ENCODE data around the gene ADGRL1. TPM values are rescaled to one million over a fixed set of nuclear protein-coding genes. Genes with fewer than 3 reads are reported as not detected.
A peak's percentile ranks its signal among the peaks of the same experiment; 100 is the strongest.

Gene ADGRL1
- polyA plus RNA-seq, 1 of the 3 experiments (the other 2 are of a cell fraction), result 13.4 TPM

GRCh38 chr19:14117668-14118164, 88.3 kb downstream of the ADGRL1 start, which contains the start of gene PRKACA:
Gene PRKACA, minus strand, starts transcription at chr19:14117762. Its CDS starts 215 bp downstream, at chr19:14117547.
- H2AFZ ChIP-seq (ENCODE audit: low read depth), result peak within 1 kb of the TSS; percentile 77
- peaks cover 15% of the 10 kb centered on the region for H3F3A ChIP-seq (replicated peaks; ENCODE audit: insufficient read depth)
- TF ChIP-seq NFIC (IDR thresholded peaks at IDR 0.05; ENCODE audit: borderline replicate concordance), result no peak
- TF ChIP-seq, protein P1, sequence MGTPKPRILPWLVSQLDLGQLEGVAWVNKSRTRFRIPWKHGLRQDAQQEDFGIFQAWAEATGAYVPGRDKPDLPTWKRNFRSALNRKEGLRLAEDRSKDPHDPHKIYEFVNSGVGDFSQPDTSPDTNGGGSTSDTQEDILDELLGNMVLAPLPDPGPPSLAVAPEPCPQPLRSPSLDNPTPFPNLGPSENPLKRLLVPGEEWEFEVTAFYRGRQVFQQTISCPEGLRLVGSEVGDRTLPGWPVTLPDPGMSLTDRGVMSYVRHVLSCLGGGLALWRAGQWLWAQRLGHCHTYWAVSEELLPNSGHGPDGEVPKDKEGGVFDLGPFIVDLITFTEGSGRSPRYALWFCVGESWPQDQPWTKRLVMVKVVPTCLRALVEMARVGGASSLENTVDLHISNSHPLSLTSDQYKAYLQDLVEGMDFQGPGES (IDR thresholded peaks at IDR 0.05; ENCODE audit: low read depth, low read length), result peak; percentile 95
- TF ChIP-seq SIN3A (IDR thresholded peaks at IDR 0.05; ENCODE audit: borderline replicate concordance, low read depth, low read length), result peak; percentile 41; the same call in 1 of the 2 replicates
- 0 out of 2 replicates have a peak, but pooled peaks have one; percentile 17 for TF ChIP-seq ZBTB33 (IDR thresholded peaks at IDR 0.05; ENCODE audit: borderline replicate concordance, low read depth)
- peak; percentile 97 for TF ChIP-seq CHD2 (IDR thresholded peaks at IDR 0.05; ENCODE audit: low read length, partially characterized antibody)
- TF ChIP-seq MAX (IDR thresholded peaks at IDR 0.05; ENCODE audit: low read depth), result no peak
- TF ChIP-seq GABPA (IDR thresholded peaks at IDR 0.05; ENCODE audit: low read depth), result peak; percentile 23; the same call in 1 of the 2 replicates
- peak; percentile 46; the same call in 1 of the 2 replicates for TF ChIP-seq MXI1 (IDR thresholded peaks at IDR 0.05; ENCODE audit: low read depth, low read length)
- TF ChIP-seq YY1 (IDR thresholded peaks at IDR 0.05; ENCODE audit: low read depth), result no peak
- no peak for TF ChIP-seq TEAD4 (IDR thresholded peaks at IDR 0.05; ENCODE audit: borderline replicate concordance, insufficient read depth)
- peak; percentile 81 for TF ChIP-seq RFX5 (IDR thresholded peaks at IDR 0.05; ENCODE audit: low read length)
- no peak for TF ChIP-seq TAF1 (IDR thresholded peaks at IDR 0.05; ENCODE audit: borderline replicate concordance, low read depth, low read length)
- TF ChIP-seq, protein P2, sequence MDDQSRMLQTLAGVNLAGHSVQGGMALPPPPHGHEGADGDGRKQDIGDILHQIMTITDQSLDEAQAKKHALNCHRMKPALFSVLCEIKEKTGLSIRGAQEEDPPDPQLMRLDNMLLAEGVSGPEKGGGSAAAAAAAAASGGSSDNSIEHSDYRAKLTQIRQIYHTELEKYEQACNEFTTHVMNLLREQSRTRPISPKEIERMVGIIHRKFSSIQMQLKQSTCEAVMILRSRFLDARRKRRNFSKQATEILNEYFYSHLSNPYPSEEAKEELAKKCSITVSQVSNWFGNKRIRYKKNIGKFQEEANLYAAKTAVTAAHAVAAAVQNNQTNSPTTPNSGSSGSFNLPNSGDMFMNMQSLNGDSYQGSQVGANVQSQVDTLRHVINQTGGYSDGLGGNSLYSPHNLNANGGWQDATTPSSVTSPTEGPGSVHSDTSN (IDR thresholded peaks at IDR 0.05), result peak; percentile 99
- TF ChIP-seq POLR2AphosphoS5 (IDR thresholded peaks at IDR 0.05; ENCODE audit: low read depth, low read length), result no peak
- no peak for TF ChIP-seq NRF1 (IDR thresholded peaks at IDR 0.05; ENCODE audit: low read depth, low read length)
- POLR2A ChIA-PET, result interaction anchor here (2.4 kb wide), 1 partner anchor 18 kb away, joined by 13 read pairs; the partner anchor contains the start of gene ASF1B
- no peaks in the 10 kb centered on the region for H3K36me3 ChIP-seq (replicated peaks in 1 of 2; ENCODE audit: control insufficient read depth in 1 of 2, insufficient read depth in 2 of 2, low read length in 1 of 2)
- H3K9me2 ChIP-seq, result no peaks in the 10 kb centered on the region
- peak within 1 kb of the TSS; percentile 69 for H3K9ac ChIP-seq
- H3K4me3 ChIP-seq (ENCODE audit: low read depth in 2 of 2, low read length in 1 of 2), result peak within 1 kb of the TSS; percentile 79 to 80
- CTCF ChIA-PET, result interaction anchor here (0.7 to 3.7 kb wide), 3 partner anchors 19 to 231 kb away, joined by 3 to 22 read pairs (median 9); partner anchors contain the start of gene ASF1B
- DNase-seq, result peak; percentile 99
- H3K4me1 ChIP-seq (ENCODE audit: control insufficient read depth in 1 of 2, insufficient read depth in 2 of 2, low read depth in 1 of 2, low read length in 1 of 2), result peaks cover 15 to 36% of the 10 kb centered on the region in 2 experiments
- peaks cover 35% of the 10 kb centered on the region for H3K79me2 ChIP-seq (ENCODE audit: insufficient read depth)
- WGBS (ENCODE audit: low lambda C conversion rate), result no CpG with 5 or more reads among the region's 67 CpGs
- peak within 1 kb of the TSS; percentile 70 to 98 for H3K27ac ChIP-seq (ENCODE audit: low read depth in 2 of 2, low read length in 1 of 2)
- H3K9me3 ChIP-seq, result no peaks in the 10 kb centered on the region
- no peaks in the 10 kb centered on the region for H3K27me3 ChIP-seq (ENCODE audit: insufficient read depth)
- H3K4me2 ChIP-seq, result peak within 1 kb of the TSS; percentile 98
- no peaks in the 10 kb centered on the region for H4K20me1 ChIP-seq (ENCODE audit: insufficient read depth)
